ENCODE measurements around the gene TRMT112. TPM values are rescaled to one million over a fixed set of nuclear protein-coding genes. Genes with fewer than 3 reads are reported as not detected.

The TRMT112 gene
- polyA plus RNA-seq, 2 of the 4 experiments (the other 2 are of a cell fraction): 363 to 440 TPM

DNA sequence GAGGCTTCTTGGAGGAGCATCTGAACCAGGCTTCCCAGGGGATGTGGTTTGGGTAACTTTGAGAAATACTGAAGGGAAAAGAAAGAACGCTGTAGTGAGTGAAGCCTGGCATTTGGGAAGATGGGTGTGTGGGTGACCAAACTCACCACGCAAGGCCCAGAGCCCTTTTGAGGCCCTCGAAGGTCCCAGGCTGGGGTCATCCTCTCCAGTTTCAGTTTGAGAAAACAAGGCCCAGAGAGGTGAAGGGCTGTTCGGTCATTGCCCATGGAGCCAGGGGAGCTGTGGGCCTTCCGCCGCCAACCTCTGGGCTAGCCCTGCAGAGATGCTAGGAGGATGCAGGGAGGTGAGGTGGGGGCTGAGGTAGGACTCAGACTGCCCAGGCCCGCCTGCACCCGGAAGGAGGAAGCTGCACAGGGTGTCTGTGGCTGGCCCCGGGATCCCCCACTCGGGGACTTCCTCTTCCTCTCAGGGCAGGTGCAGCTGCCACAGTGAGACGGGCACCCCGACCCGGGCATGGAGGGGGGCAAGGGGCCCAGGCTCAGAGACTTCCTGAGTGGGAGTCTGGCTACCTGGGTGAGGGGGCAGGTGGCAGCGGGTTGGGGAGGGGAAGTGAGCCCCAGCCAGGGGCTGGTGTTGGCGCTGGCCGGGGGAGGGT is 22.5 kb upstream of the TRMT112 start, which contains the start of gene CCDC88B:
TSS of gene CCDC88B (plus strand) at position 451 of the 655 bp plus-strand sequence. CDS start at position 514, 63 bp downstream.
- DNase-seq (ENCODE audit: low read depth in 1 of 2, low spot score in 1 of 2): no peak
- TF ChIP-seq, protein P1, sequence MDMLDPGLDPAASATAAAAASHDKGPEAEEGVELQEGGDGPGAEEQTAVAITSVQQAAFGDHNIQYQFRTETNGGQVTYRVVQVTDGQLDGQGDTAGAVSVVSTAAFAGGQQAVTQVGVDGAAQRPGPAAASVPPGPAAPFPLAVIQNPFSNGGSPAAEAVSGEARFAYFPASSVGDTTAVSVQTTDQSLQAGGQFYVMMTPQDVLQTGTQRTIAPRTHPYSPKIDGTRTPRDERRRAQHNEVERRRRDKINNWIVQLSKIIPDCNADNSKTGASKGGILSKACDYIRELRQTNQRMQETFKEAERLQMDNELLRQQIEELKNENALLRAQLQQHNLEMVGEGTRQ (IDR thresholded peaks at IDR 0.05): no peak
- TF ChIP-seq HOXA7 (CRISPR knock-in tag; IDR thresholded peaks at IDR 0.05) (no peak), JUNB (IDR thresholded peaks at IDR 0.05) (no peak), RFX5 (IDR thresholded peaks at IDR 0.05) (no peak), HEYL (CRISPR knock-in tag; IDR thresholded peaks at IDR 0.05) (no peak), ZSCAN20 (CRISPR knock-in tag; IDR thresholded peaks at IDR 0.05) (no peak), TFCP2L1 (CRISPR knock-in tag; IDR thresholded peaks at IDR 0.05) (no peak), CHD2 (IDR thresholded peaks at IDR 0.05; ENCODE audit: low read length, partially characterized antibody) (no peak), ZNF302 (CRISPR knock-in tag; IDR thresholded peaks at IDR 0.05) (no peak)
- TF ChIP-seq, protein P2, sequence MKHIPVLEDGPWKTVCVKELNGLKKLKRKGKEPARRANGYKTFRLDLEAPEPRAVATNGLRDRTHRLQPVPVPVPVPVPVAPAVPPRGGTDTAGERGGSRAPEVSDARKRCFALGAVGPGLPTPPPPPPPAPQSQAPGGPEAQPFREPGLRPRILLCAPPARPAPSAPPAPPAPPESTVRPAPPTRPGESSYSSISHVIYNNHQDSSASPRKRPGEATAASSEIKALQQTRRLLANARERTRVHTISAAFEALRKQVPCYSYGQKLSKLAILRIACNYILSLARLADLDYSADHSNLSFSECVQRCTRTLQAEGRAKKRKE (CRISPR knock-in tag; IDR thresholded peaks at IDR 0.05; ENCODE audit: low read depth): no peak
- TF ChIP-seq, protein P3, sequence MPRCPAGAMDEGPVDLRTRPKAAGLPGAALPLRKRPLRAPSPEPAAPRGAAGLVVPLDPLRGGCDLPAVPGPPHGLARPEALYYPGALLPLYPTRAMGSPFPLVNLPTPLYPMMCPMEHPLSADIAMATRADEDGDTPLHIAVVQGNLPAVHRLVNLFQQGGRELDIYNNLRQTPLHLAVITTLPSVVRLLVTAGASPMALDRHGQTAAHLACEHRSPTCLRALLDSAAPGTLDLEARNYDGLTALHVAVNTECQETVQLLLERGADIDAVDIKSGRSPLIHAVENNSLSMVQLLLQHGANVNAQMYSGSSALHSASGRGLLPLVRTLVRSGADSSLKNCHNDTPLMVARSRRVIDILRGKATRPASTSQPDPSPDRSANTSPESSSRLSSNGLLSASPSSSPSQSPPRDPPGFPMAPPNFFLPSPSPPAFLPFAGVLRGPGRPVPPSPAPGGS (IDR thresholded peaks at IDR 0.05): no peak
- TF ChIP-seq, protein P4, sequence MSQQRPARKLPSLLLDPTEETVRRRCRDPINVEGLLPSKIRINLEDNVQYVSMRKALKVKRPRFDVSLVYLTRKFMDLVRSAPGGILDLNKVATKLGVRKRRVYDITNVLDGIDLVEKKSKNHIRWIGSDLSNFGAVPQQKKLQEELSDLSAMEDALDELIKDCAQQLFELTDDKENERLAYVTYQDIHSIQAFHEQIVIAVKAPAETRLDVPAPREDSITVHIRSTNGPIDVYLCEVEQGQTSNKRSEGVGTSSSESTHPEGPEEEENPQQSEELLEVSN (IDR thresholded peaks at IDR 0.05; ENCODE audit: borderline replicate concordance, low read depth): no peak
- ATAC-seq: no peak
- Histone ChIP-seq H3K4me1 (peaks cover 22% of the 10 kb centered on the region), H3K27ac (peak within 1 kb of the TSS in 1 of 2 experiments; percentile 32; a peak in 2 of 6 replicates), H3K9me3 (no peaks in the 10 kb centered on the region), H3K4me3 (no peak within 1 kb of the TSS), H3K4me2 (no peak within 1 kb of the TSS)
- 92% methylated on average over 9 of the region's 16 CpGs for WGBS (ENCODE audit: missing lambda C conversion rate)
- CTCF ChIA-PET: interaction anchor here (13.1 to 33.9 kb wide), 3 partner anchors 12 to 29 kb away, joined by 301 to 996 read pairs (median 312); partner anchors contain the start of genes CATSPERZ, ESRRA, PRDX5 and TRMT112
- POLR2A ChIA-PET: interaction anchor here (0.6 to 1.6 kb wide), 2 partner anchors 22 to 31 kb away, joined by 3 to 7 read pairs; partner anchors contain the start of genes PRDX5 and TRMT112
- no peak for FAIRE-seq

DNA sequence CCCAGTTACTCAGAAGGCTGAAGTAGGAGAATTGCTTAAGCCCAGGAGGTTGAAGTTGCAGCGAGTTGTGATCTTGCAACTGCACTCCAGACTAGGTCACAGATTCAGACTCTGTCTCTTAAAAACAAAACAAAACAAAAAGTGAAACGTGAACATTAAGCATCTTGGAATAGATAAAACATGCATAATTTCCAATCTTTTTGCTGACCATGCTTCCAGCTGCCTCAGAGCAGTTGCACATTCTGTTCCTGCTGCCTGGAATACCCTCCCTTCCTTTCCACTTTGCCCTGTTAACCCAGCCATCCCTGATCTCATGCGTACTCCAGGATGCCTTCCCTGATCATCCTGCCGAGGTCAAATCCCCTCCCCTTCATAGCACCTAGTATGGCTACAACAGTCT is 21.9 kb upstream of the TRMT112 start:
- POLR2A ChIA-PET: interaction anchor here (0.7 kb wide), 1 partner anchor 57 kb away, joined by 4 read pairs; no protein-coding TSS in a partner anchor
- ATAC-seq (no peak), DNase-seq (ENCODE audit: low read depth in 1 of 2, low spot score in 1 of 2) (no peak), FAIRE-seq (no peak)
- no peak for TF ChIP-seq BHLHE40 (IDR thresholded peaks at IDR 0.05; ENCODE audit: low read depth, low read length)
- no peak for TF ChIP-seq JUN (IDR thresholded peaks at IDR 0.05)
- TF ChIP-seq RAD21 (conservative IDR thresholded peaks at IDR 0.05 in 1 of 2, IDR thresholded peaks at IDR 0.05 in 1 of 2): no peak
- TF ChIP-seq MAFK (IDR thresholded peaks at IDR 0.05; ENCODE audit: partially characterized antibody): peak; percentile 29
- TF ChIP-seq EHF (CRISPR knock-in tag; IDR thresholded peaks at IDR 0.05): no peak
- no peak for TF ChIP-seq MAZ (IDR thresholded peaks at IDR 0.05; ENCODE audit: borderline replicate concordance, low read depth, low read length)
- TF ChIP-seq GATA3 (IDR thresholded peaks at IDR 0.05; ENCODE audit: borderline replicate concordance): no peak
- H3K4me2 ChIP-seq: no peak overlapping the region
- H3K4me1 ChIP-seq: peaks cover 28% of the 10 kb centered on the region
- no peak overlapping the region for H3K4me3 ChIP-seq
- no peaks in the 10 kb centered on the region for H3K9me3 ChIP-seq
- WGBS (ENCODE audit: missing lambda C conversion rate): 60% methylated on average over 4 of the region's 4 CpGs
- CTCF ChIA-PET: interaction anchor here (0.7 to 33.9 kb wide), 4 partner anchors 12 to 111 kb away, joined by 4 to 996 read pairs (median 306); partner anchors contain the start of genes CATSPERZ, ESRRA, PRDX5 and TRMT112
- H3K27ac ChIP-seq: peak overlapping the region in 1 of 2 experiments; percentile 15; a peak in 1 of 6 replicates

All from A549 (cell line).